ENCODE results near the gene PROM2. TPM values are rescaled to one million over a fixed set of nuclear protein-coding genes. Genes with fewer than 3 reads are reported as not detected.

Gene PROM2
- total RNA-seq, 1 experiment from 2014 or later: 3.1 TPM

DNA sequence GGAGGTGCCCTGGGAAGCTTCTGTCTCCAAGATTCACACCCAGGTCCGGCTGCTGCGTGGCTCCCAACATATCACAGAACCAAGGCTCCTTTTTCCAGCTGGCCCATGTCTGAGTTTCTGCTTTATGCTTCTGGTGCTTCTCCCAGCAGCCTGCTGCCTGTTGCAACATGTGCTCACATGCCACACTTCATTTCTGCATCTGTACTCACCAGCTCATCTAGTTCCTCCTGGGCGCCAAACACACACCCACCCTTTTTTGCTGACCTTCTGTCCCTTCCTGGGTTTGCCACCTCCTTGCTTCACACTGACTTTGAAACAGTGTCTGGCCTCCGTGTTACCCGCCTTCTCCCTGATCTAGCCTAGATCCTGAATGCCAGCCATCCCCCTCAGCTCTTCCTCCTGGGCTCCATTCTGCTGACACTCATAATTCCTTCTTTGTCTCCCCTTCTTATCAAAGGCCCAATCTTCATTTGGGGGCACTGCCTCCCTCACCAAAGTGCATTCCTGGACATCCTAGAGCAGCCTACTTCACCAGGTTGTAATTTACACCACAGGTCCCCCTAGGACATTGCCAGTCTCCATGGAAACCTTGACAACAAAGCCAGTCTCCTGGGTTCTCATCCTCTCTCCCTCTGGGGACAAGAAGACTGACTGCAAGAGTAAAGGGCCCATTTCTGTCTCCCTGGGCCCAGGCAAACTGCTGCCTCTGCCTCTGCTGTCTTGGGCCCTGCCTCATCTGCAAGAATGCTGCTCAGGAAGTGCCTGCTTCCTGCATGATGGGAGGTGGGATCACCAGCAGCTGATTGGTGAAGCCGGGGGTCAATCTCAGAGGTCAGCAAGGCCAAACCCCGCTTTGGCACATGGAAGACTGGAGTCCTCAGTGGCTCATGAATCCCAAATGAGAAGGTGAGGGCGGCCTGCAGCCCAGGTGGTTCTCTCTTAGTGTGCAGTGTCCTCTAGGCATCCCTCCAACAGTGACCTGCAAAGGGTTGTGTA, 13.9 kb upstream of the PROM2 start:
- H3K23ac ChIP-seq (ENCODE audit: insufficient read length, low read depth, low read length): no peak overlapping the region
- no CpG with 5 or more reads among the region's 8 CpGs for WGBS (ENCODE audit: extremely low coverage, insufficient read length, low lambda C conversion rate)
- TF ChIP-seq, protein P1, sequence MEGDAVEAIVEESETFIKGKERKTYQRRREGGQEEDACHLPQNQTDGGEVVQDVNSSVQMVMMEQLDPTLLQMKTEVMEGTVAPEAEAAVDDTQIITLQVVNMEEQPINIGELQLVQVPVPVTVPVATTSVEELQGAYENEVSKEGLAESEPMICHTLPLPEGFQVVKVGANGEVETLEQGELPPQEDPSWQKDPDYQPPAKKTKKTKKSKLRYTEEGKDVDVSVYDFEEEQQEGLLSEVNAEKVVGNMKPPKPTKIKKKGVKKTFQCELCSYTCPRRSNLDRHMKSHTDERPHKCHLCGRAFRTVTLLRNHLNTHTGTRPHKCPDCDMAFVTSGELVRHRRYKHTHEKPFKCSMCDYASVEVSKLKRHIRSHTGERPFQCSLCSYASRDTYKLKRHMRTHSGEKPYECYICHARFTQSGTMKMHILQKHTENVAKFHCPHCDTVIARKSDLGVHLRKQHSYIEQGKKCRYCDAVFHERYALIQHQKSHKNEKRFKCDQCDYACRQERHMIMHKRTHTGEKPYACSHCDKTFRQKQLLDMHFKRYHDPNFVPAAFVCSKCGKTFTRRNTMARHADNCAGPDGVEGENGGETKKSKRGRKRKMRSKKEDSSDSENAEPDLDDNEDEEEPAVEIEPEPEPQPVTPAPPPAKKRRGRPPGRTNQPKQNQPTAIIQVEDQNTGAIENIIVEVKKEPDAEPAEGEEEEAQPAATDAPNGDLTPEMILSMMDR (conservative IDR thresholded peaks at IDR 0.05): no peak
- no peaks in the 10 kb centered on the region for H3K9me3 ChIP-seq (ENCODE audit: control insufficient read depth, low read depth, low read length)
- H2BK12ac ChIP-seq (ENCODE audit: insufficient read length, low read depth, low read length): no peak overlapping the region
- no peak overlapping the region for H3T11ph ChIP-seq (ENCODE audit: low read length)
- H3K56ac ChIP-seq (ENCODE audit: insufficient read length, low read depth, low read length): no peak overlapping the region
- H2BK20ac ChIP-seq (ENCODE audit: low read depth, low read length, poor library complexity, severe bottlenecking): no peak overlapping the region
- H2BK120ac ChIP-seq (ENCODE audit: low read depth, low read length, poor library complexity, severe bottlenecking): no peak overlapping the region
- peak overlapping the region; percentile 70 for H3K18ac ChIP-seq (ENCODE audit: insufficient read length, low read depth, low read length)
- no peak overlapping the region for H3K14ac ChIP-seq (ENCODE audit: insufficient read depth, low read length)
- Mint-ChIP-seq H3K36me3 (ENCODE audit: insufficient read depth in 1 of 3, low read depth in 3 of 3) (peaks cover 0 to 11% (median 4%) of the 10 kb centered on the region in 3 experiments; a peak in 3 of 7 replicates), H3K27ac (peak overlapping the region in 1 of 3 experiments; percentile 68; a peak in 2 of 7 replicates), H3K4me3 (no peak overlapping the region), H3K9me3 (peaks cover 30 to 54% of the 10 kb centered on the region in 2 experiments), H3K4me1 (peaks cover 4 to 10% of the 10 kb centered on the region in 2 experiments), H3K27me3 (ENCODE audit: low read depth) (peaks cover 9% of the 10 kb centered on the region)
- H4K91ac ChIP-seq (ENCODE audit: insufficient read length, low read depth, low read length): no peak overlapping the region
- H3K27ac ChIP-seq (ENCODE audit: insufficient read length, low read depth, low read length): no peak overlapping the region
- no peak overlapping the region for H4K5ac ChIP-seq (ENCODE audit: insufficient read length, low read depth, low read length)
- H3K4me2 ChIP-seq (ENCODE audit: insufficient read depth, insufficient read length, low read length): no peak overlapping the region
- H3K27me3 ChIP-seq (ENCODE audit: insufficient read depth, low read length): no peaks in the 10 kb centered on the region
- no peaks in the 10 kb centered on the region for H3K4me1 ChIP-seq (ENCODE audit: insufficient read depth, low read length)
- H3K23me2 ChIP-seq (ENCODE audit: insufficient read length, low read depth, low read length, poor library complexity, severe bottlenecking): no peaks in the 10 kb centered on the region
- H3K4ac ChIP-seq (ENCODE audit: low read depth, low read length): no peak overlapping the region
- H3K79me1 ChIP-seq (ENCODE audit: insufficient read depth, low read depth, low read length, poor library complexity, severe bottlenecking): no peaks in the 10 kb centered on the region
- H2BK15ac ChIP-seq (ENCODE audit: low read depth, low read length): no peak overlapping the region
- H2AFZ ChIP-seq (ENCODE audit: low read length): no peak overlapping the region
- H3K79me2 ChIP-seq (ENCODE audit: insufficient read depth, low read length): no peaks in the 10 kb centered on the region
- H2BK5ac ChIP-seq (ENCODE audit: insufficient read length, low read length): no peak overlapping the region
- no peak for DNase-seq
- H4K20me1 ChIP-seq (ENCODE audit: control insufficient read depth, insufficient read depth, insufficient read length): no peaks in the 10 kb centered on the region
- no peak overlapping the region for H4K8ac ChIP-seq (replicated peaks; ENCODE audit: insufficient read length, low read depth, low read length)
- H3K9ac ChIP-seq (ENCODE audit: extremely low read depth, insufficient read length, low read length): no peak overlapping the region
- no peak overlapping the region for H2AK5ac ChIP-seq (ENCODE audit: insufficient read length, low read length)
